Activated CD8-positive, alpha-beta memory T cell treated with anti-CD3 and anti-CD28 coated beads, Interleukin-2, amount 50 U/mL, for 1 hour (primary cell): ENCODE results near the gene ZNF638.
"Not testable (repeated sequence)": the region's sequence is repeated elsewhere in the genome, so short reads cannot be mapped to it uniquely, and the experiment has no call there.

Source experiments
- DNase-seq: peaks from one replicate; pipeline ENCODE4 v3.0.0-alpha.2; 2020; ENCODE audit errors: extremely low read depth

Gene ZNF638, protein sequence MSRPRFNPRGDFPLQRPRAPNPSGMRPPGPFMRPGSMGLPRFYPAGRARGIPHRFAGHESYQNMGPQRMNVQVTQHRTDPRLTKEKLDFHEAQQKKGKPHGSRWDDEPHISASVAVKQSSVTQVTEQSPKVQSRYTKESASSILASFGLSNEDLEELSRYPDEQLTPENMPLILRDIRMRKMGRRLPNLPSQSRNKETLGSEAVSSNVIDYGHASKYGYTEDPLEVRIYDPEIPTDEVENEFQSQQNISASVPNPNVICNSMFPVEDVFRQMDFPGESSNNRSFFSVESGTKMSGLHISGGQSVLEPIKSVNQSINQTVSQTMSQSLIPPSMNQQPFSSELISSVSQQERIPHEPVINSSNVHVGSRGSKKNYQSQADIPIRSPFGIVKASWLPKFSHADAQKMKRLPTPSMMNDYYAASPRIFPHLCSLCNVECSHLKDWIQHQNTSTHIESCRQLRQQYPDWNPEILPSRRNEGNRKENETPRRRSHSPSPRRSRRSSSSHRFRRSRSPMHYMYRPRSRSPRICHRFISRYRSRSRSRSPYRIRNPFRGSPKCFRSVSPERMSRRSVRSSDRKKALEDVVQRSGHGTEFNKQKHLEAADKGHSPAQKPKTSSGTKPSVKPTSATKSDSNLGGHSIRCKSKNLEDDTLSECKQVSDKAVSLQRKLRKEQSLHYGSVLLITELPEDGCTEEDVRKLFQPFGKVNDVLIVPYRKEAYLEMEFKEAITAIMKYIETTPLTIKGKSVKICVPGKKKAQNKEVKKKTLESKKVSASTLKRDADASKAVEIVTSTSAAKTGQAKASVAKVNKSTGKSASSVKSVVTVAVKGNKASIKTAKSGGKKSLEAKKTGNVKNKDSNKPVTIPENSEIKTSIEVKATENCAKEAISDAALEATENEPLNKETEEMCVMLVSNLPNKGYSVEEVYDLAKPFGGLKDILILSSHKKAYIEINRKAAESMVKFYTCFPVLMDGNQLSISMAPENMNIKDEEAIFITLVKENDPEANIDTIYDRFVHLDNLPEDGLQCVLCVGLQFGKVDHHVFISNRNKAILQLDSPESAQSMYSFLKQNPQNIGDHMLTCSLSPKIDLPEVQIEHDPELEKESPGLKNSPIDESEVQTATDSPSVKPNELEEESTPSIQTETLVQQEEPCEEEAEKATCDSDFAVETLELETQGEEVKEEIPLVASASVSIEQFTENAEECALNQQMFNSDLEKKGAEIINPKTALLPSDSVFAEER (N-terminal part only)

DNA sequence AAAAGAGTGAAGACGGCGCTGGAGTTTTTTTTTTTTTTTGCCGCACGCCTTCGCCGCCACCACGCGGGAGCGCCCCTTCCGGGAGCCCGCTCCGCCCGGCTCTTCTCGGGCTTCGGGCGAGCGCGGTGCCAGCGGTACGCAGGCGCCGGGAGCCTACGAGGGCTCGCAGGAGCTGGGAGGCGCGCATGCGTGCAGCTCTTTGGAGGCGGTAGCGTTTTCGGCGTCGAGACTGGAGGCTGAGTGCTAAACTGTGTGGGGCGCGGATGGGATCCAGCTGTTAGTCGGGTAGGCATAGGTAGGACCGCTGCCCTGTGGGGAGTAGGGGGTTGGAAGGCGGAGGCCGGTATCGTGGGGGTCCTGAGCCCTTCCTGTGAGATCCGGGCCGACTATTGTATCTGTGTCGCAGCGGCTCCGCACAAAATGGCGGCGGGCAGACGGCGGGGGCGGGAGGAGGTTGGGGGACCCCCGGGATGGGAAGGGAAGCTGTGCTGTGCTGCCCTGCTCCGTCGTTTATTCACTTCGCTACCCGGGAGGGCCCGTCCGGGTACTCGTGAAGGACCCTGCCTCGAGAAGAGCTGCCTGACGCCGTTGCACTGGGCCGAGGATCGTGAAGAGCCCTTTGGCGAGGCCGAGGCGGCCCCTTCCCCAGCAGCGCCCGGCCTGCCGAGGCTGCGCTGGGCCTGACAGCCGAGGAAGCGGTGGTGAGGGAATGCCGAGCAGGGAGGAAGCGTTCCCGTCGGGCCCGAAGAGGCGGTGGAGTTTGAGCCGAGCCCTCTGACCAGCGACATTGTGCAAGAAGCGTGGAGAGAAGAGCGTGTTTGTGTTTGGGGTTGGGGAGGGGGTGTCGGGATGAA, at the start of gene ZNF638:
Gene ZNF638, plus strand, starts transcription at position 202 of the 854 bp plus-strand sequence. CDS start 17,173 bp downstream, outside the sequence.
- DNase-seq = peak; percentile 80

DNA sequence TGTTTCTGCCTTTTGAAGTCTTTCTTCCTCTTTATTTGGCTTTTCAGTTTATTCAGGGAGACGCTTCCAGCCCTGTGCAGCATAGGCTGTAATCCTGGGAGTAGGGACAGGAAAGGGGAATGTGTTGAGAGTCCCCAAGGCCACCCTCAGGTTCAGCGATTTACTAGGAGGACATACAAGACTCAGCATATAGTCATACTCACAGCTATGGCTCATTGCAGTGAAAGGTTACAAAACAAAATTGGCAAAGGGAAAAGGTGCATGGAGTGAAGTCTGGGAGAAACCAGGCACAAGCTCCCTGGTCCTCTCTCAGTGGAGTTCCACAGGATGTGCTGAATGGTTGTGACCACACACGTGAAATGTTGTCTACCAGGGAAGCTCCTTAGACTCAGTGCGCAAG, 49.6 kb upstream of the ZNF638 start:
- DNase-seq = no peak

DNA sequence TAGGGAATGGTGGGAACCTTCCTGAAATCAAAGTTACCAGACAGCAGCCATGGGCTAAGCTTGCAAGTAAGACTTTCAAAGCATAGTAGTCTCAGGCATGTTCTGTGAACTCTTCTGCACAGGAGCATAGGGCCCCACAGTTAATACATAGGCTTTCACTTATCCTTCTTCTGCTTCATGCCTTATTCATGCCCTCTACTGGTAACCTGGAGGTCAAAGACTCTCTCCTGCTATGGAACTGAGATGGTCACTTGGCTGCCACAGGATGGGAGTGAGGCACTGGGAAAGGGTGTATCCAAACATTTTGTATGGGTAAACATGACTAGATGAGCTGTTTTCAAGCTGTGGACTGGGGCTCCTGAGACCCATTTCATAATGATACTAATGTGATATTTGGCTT, 49.1 kb upstream of the ZNF638 start:
- DNase-seq = no peak

DNA sequence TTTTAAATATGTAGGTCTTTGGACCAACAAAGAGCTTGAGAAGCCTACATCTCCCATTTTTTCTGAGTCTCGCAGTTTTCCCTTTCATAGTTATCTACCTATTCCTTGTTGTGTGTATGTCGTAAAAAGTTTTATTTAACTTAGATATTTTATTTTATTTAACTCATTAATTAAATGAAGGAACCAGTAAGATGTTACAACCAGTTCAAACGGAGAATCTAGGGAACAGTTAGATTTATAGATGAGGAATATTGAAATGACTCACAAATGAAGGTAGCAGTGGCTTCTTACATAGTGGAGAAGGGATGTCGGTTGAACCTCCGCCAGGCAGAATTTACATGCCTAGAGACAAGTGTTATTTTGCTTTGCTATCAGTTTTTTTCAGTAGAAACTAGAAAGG, 48.5 kb upstream of the ZNF638 start:
- no peak for DNase-seq

DNA sequence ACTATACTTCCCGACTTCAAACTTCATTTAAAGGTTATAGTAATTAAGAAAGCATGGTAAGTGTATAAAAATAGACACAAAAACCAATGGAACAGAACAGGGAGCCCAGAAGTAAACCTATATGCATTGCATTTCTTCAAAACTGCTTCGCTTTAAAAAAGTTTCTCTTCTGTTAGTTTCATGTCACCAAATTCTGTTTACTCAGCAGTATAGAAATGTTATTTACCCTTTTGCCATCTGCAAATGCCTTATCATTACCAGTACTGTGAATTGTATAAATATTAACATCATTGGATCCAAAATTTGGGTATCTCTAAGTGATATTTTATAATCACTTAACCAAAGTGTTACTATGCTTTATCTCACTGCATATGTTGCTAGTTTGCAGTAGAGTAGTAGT, 45.9 kb upstream of the ZNF638 start:
- no peak for DNase-seq

DNA sequence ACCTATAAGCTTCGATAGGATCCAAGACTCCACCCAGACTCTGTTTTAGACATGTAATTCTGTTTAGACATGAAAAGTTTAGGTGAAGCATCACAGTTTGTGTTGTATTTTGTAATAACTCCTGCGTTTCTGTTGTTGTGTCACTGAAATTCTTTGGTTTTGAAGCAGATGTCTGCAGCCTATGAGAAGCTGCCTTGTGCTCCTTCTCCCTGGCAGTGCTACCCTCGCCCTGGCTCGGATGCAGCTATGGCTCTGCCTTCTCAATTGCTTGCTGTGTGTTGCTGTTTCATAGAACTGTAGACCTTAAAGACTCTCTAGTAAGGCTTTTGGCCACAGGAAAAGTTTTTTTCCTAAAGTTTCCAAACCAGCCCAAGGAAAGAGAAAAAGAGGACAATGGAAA, 40.2 kb upstream of the ZNF638 start:
- DNase-seq = no peak

DNA sequence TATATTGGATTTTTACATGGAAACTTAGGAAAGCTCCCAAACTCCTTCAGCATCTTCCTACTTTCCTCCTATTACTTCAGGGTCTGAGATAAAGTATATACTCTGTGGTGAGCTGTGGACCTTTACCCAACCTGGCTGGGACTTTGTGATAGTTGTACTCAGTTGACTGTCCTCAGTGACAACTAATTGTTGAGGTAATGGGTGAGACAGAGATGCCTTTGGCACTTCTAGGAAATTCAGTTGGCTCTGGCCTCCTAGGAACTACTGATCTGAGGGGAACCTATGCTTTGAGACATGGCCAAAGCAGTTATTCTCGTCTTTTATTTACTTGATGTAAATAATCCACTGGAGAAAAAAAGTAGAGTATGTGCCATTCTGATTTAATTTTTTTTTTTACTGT, 39.4 kb upstream of the ZNF638 start:
- DNase-seq = no peak

DNA sequence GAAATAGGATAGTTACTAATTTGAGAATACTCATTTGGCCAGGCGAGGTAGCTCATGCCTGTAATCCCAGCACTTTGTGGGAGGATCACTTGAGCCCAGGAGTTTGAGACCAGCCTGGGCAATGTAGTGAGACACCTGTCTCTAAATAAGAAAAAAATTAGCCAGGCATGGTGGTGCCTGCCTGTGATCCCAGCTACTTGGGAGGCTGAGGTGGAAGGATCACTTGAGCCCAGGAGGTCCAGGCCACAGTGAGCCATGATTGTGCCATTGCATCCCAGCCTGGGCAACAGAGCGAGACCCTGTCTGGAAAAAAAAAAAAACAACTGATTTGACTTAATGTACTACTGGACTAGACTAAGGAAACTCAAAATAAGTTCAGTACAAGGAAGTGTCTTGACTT, 32.7 kb upstream of the ZNF638 start:
- DNase-seq = no peak

DNA sequence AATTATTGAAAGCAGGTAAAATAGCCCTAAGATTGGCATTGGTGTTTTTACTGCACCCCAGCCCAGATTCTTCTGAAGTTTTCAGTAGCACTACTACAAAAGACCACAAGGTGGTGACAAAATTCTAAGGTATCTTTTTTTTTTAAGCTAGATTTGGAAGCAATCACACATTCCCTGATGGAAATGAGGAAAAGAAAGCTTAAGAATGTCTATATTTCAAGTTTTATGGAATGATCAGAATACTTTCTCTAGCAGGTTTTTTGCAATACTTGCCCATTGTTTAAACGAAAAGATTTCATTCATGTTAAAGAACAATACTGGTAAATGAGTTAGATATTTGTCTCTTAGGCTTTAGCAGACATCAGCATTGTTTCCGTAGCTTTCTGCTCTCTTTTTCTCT, 32.1 kb upstream of the ZNF638 start:
- DNase-seq = no peak

DNA sequence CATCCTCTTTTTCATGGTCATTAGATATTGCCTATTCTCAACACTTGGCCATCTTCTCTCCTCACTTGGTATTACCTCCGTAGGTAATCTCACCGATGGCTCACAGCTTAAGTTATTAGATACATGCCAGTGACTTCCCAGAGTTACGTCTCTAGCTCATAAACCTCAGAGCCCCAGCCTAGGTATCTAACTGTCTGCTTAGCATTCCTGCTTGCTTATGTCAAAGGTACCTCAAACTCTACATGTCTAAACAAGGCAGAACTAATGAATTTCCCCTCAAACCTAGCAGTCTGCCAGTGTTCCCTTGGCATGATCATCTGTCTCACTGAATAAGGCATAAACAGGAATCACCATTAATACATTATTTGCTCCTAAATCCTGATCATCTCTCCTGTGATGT, 27.7 kb upstream of the ZNF638 start:
- no peak for DNase-seq

DNA sequence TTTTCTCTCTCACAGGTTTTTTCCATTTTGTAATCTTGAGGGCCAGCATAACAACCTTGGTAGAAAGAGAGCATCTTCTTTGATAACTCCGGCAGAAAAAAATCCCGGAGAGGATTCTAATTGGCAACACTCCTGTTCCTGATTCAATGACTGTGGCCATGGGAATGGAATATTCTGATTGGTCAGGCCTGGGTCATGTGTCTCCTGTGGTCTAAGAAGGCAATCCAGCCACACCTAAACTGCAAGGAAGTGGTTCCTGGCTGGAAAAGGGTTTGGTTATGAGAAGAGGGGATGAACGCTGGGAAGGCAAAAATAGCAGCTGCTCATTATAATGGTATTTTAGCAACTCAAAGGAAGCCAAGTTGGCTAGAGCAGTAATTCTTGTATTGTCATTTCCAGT, 24.8 kb upstream of the ZNF638 start:
- DNase-seq = no peak

DNA sequence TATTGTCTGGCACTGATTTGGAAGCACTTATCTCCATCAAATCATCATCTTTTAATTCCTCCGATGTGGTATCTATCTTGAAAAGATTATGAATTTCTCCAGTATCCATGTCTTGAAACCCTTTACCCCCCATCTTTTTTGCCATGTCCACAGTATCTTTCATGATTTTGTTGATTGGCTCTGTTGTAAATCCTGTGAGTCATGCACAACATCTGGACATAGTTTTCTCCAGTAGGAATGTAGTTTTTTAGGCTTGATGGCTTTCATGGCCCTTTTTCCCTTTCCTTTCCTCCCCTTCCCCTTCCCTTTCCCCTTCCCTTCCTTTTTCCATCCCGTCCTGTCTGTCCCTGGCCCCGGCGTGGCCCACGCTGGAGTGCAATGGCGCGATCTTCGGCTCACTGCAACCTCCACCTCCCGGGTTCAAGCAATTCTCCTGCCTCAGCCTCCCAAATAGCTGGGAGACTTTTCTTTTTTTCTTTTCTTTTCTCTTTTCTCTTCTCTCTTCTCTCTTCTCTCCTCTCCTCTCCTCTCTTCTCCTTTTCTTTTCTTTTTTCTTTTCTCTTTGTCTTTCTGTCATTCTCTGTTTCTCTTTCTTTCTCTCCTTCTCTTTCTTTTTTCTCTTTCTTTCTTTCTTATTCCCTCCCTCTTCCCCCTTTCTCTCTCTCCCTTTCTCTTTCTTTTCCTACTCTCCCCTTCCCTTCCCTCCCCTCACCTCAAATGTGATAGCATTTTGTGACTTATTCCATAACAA, 18.4 kb upstream of the ZNF638 start:
- no peak for DNase-seq

DNA sequence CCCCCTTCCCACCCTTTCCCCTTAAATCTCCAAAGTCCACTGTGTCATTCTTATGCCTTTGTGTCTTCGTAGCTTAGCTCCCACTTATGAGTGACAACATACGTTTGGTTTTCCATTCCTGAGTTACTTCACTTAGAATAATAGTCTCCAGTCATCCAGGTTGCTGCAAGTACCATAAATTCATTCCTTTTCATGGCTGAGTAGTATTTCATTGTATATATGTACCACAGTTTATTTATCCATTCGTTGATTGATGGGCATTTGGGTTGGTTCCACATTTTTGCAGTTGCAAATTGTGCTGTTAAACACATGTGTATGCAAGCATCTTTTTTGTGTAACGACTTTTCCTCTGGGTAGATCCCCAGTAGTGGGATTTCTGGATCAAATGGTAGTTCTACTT, 14.5 kb upstream of the ZNF638 start:
- no peak for DNase-seq

DNA sequence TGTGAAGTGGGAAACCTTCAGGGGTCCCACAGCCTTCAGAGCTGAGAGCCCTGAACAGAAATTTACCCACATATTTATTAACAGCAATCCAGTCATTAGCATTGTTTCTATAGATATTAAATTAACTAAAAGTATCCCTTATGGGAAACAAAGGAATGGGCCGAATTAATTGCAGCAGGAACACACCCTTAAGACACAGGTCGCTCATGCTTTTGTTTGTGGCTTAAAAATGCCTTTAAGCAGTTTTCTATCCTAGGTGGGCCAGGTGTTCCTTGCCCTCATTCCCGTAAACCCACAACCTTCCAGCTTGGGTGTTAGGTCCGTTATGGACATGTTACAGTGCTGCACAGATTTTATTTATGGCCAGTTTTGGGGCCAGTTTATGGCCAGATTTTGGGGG, 13.7 kb upstream of the ZNF638 start:
- not testable (repeated sequence) for DNase-seq

DNA sequence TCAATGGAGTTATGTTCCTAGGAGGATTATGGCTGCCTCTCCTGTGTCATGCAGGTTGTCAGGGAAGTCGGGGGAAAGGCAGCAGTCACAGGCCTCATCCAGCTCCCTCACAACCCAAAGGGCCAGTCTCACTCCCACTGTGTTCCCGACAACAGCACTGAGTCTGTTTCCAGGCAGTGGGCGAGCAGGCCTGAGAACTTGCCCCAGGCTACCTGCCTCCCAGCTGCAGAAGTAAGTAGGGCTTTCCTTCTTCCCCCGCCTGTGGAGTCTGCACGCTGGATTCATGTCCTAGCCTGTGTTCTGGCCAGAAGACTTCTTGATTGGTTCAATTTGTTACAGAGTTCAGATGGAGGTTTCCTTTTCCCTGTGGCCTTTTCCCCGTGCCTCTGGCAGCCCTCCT, 8.2 kb upstream of the ZNF638 start:
- DNase-seq = no peak

DNA sequence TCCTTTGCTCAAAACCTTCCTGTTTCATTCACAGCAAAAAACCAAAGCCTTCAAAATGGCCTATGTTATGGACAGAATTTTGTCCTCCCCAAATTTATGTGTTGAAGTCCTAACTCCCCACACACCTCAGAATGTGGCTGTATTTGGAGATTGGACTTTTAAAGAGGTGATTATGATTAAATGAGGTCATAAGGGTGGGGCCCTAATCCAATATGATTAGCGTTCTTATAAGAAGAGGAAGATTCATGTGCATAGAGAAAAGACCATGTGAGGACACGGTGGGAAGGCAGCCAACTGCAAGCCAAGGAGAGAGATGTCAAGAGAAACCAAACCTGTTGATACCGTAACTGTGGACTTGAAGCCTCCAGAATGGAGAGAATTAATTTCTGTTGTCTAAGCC, 4.6 kb upstream of the ZNF638 start:
- DNase-seq = no peak

DNA sequence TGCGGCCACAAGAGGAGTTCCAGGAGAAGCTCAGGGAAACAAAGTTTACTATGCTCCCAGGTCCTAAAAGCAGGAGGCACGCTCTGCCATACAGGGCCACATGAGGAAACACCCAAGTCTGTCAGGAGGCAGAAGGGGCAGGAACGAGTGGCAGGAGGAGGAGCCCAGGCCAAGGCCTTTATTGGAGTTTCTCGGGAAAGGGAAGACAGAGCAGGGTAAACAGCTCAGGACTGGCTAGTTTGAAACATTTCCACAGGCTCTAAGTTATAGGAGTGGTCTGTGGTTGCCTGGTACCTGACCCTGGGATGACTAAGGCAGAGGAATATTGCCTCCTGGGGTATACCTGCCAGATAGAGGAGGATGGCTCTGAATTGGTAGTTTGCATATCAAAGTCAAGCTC, 3.7 kb upstream of the ZNF638 start:
- DNase-seq = no peak

DNA sequence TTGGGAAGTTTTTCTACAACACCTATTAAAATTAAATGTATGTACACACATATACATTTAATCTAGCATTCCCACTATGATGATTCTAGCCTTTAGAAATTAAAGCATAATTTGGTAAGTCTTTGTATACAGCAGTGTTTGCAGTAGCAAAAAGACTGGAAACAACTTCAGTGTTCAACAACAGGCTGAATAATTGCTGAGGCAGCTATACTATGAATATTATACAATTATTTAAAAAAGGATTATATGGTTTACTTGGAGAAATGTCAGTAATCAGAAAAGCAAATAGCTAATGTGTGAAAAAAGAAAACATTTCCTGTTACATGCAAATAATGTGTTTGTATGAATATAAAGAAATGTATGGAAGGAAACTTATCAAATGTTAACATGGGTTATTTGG, 1.4 kb upstream of the ZNF638 start:
- DNase-seq = no peak

DNA sequence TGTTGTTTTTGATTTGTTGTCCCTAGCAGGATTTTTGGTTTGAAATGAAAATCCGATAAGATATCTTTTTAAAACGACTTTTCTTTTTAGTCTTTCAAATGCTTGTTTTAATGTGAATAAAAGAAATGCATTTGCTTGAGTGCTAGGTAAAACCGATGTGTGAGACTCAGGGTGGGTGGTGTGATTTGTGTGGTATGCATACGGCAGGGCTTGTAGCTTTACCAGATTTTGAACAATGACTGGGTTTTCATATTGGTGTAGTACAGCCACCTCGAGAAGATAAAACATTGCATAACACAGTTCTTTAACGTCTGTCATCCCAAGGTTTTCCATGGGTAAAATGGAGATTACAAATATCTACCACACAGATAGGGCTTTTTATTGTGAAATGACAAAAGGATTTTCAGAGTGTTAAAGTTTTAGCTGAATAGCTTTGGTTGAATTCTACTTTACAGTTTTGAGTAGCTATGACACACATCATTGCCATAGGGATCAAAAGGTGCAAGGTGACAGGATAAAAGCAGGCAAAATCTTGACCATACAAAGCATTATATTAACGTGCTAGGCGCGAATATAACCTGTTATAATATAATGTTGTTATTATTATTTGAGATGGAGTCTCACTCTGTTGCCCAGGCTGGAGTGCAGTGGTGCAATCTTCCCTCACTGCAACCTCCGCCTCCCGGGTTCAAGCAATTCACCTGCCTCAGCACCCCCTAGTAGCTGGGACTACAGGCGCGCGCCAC, 824 bp upstream of the ZNF638 start:
- DNase-seq = no peak

DNA sequence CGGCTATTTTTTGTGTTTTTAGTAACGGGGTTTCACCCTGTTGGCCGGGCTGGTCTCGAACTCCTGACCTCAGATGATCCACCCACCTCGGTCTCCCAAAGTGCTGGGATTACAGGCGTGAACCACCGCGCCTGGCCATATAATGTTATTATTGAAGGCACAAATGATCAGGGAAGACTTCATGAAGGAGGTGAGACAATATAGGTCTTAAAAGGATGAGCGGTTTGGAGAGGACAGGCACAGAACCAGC, 326 bp upstream of the ZNF638 start:
- not testable (repeated sequence) for DNase-seq
